Activated CD8-positive, alpha-beta T cell treated with anti-CD3 and anti-CD28 coated beads, Interleukin-2, amount 10 ng/mL, durations not matched to agents 7 days and 5 days (primary cell): Measurements from ENCODE around the gene BRD7. TPM values are rescaled to one million over a fixed set of nuclear protein-coding genes. Genes with fewer than 3 reads are reported as not detected.
A peak's percentile ranks its signal among the peaks of the same experiment; 100 is the strongest.

Source experiments
- ATAC-seq: fragments of 150-1000 bp; cut with Tn5 transposase; one replicate; pipeline ENCODE4 v1.10.0; 2021; ENCODE audit warnings: moderate library complexity
- CTCF ChIA-PET: fragments of 350-600 bp; sonication (Branson Sonifier 250); formaldehyde crosslinking; loops from one replicate; lab custom pipeline; 2021; ENCODE audit warnings: antibody characterized with exemption; lab: Charles Lee
- POLR2A ChIA-PET: fragments of 350-600 bp; sonication (Branson Sonifier 250); formaldehyde crosslinking; loops from one replicate; lab custom pipeline; 2021; ENCODE audit warnings: antibody characterized with exemption; lab: Charles Lee
- DNase-seq: peaks from one replicate; pipeline ENCODE4 v3.0.0-alpha.2; 2020
- H3K27ac Mint-ChIP-seq: one replicate; pipeline ENCODE4 v1.8.0; 2021; ENCODE audit warnings: mild to moderate bottlenecking, mixed read lengths
- H3K27me3 Mint-ChIP-seq: one replicate; pipeline ENCODE4 v1.8.0; 2021; ENCODE audit warnings: low read depth, mixed read lengths
- H3K36me3 Mint-ChIP-seq: one replicate; pipeline ENCODE4 v1.8.0; 2021; ENCODE audit warnings: low read depth, mixed read lengths
- H3K4me1 Mint-ChIP-seq: one replicate; pipeline ENCODE4 v1.8.0; 2021; ENCODE audit warnings: low read depth, mixed read lengths
- H3K4me3 Mint-ChIP-seq: one replicate; pipeline ENCODE4 v1.8.0; 2021; ENCODE audit warnings: mild to moderate bottlenecking, mixed read lengths
- H3K9me3 Mint-ChIP-seq: one replicate; pipeline ENCODE4 v1.8.0; 2022; ENCODE audit warnings: mixed read lengths; ENCODE audit not compliant: insufficient read depth
- total RNA-seq, 2 experiments: library from RNA; stranded (reverse); gene quantifications; one replicate each; pipeline ENCODE4 v1.2.3, GENCODE V29; 2021

Gene BRD7
- total RNA-seq, 2 experiments from 2014 or later, result 88.9 to 90.4 TPM

- POLR2A ChIA-PET, result interaction anchor here (0.9 to 1.6 kb wide), 5 partner anchors 9 to 38 kb away, joined by 3 to 6 read pairs (median 4); no protein-coding TSS in a partner anchor
- no peak for ATAC-seq
- H3K27me3 Mint-ChIP-seq, result no peaks in the 10 kb centered on the region
These were observed 85.7 kb downstream of the BRD7 start for GRCh38 chr16:50282955-50283631.

GRCh38 chr16:50282010-50282538, 86.7 kb downstream of the BRD7 start:
- POLR2A ChIA-PET, result interaction anchor here (0.6 to 1.6 kb wide), 7 partner anchors 8 to 216 kb away, joined by 3 to 6 read pairs (median 4); partner anchors contain the start of gene HEATR3
- ATAC-seq, result peak; percentile 73
- Mint-ChIP-seq H3K9me3 (no peaks in the 10 kb centered on the region), H3K4me1 (peaks cover 90% of the 10 kb centered on the region), H3K27ac (peak overlapping the region; percentile 83), H3K36me3 (peaks cover 73% of the 10 kb centered on the region), H3K4me3 (peak overlapping the region; percentile 65), H3K27me3 (no peaks in the 10 kb centered on the region)
- peak; percentile 82 for DNase-seq
- CTCF ChIA-PET, result interaction anchor here (0.9 to 2.6 kb wide), 8 partner anchors 8 to 383 kb away, joined by 3 to 13 read pairs (median 6); partner anchors contain the start of gene CNEP1R1

More at GRCh38 chr16:50282955-50283631, 85.7 kb downstream of the BRD7 start:
- Mint-ChIP-seq H3K36me3 (peaks cover 72% of the 10 kb centered on the region), H3K4me1 (peaks cover 80% of the 10 kb centered on the region), H3K9me3 (no peaks in the 10 kb centered on the region), H3K4me3 (no peak overlapping the region), H3K27ac (peak overlapping the region; percentile 83)
- no peak for DNase-seq
- CTCF ChIA-PET, result interaction anchor here (1.3 to 2.6 kb wide), 4 partner anchors 9 to 258 kb away, joined by 3 to 13 read pairs (median 8); partner anchors contain the start of gene CNEP1R1

- Mint-ChIP-seq H3K9me3 (no peaks in the 10 kb centered on the region), H3K4me1 (peaks cover 94% of the 10 kb centered on the region), H3K4me3 (peak overlapping the region; percentile 65), H3K27me3 (no peaks in the 10 kb centered on the region), H3K36me3 (peaks cover 73% of the 10 kb centered on the region), H3K27ac (peak overlapping the region; percentile 83)
- DNase-seq (no peak), ATAC-seq (no peak)
- ChIA-PET POLR2A (interaction anchor here (0.7 to 1.6 kb wide), 6 partner anchors 8 to 16 kb away, joined by 3 to 6 read pairs (median 4); no protein-coding TSS in a partner anchor), CTCF (interaction anchor here (0.9 to 2.6 kb wide), 7 partner anchors 9 to 384 kb away, joined by 3 to 13 read pairs (median 7); partner anchors contain the start of gene CNEP1R1)
These were observed 87.3 kb downstream of the BRD7 start for GRCh38 chr16:50281391-50282009.

- ChIA-PET POLR2A (interaction anchor here (0.7 kb wide), 1 partner anchor 13 kb away, joined by 3 read pairs; no protein-coding TSS in a partner anchor), CTCF (interaction anchor here (1.3 to 1.7 kb wide), 3 partner anchors 13 to 384 kb away, joined by 3 to 7 read pairs (median 7); no protein-coding TSS in a partner anchor)
- H3K4me3 Mint-ChIP-seq, result peak overlapping the region; percentile 65
- ATAC-seq, result no peak
- H3K27ac Mint-ChIP-seq, result peak overlapping the region; percentile 83
- H3K27me3 Mint-ChIP-seq, result no peaks in the 10 kb centered on the region
- H3K9me3 Mint-ChIP-seq, result no peaks in the 10 kb centered on the region
- peaks cover 73% of the 10 kb centered on the region for H3K36me3 Mint-ChIP-seq
- DNase-seq, result no peak
- peaks cover 98% of the 10 kb centered on the region for H3K4me1 Mint-ChIP-seq
These were observed 87.9 kb downstream of the BRD7 start for GRCh38 chr16:50280932-50281331.

GRCh38 chr16:50279504-50279865, 89.3 kb downstream of the BRD7 start:
- DNase-seq (no peak), ATAC-seq (no peak)
- Mint-ChIP-seq H3K4me3 (no peak overlapping the region), H3K27ac (no peak overlapping the region), H3K4me1 (peaks cover 98% of the 10 kb centered on the region), H3K9me3 (no peaks in the 10 kb centered on the region), H3K36me3 (peaks cover 66% of the 10 kb centered on the region), H3K27me3 (no peaks in the 10 kb centered on the region)
- POLR2A ChIA-PET, result interaction anchor here (1.2 to 2.6 kb wide), 2 partner anchors 13 to 34 kb away, joined by 4 to 8 read pairs; partner anchors contain the start of gene ADCY7
- CTCF ChIA-PET, result interaction anchor here (0.9 to 3.3 kb wide), 5 partner anchors 29 to 76 kb away, joined by 3 to 13 read pairs (median 5); no protein-coding TSS in a partner anchor

GRCh38 chr16:50278251-50278650, 90.5 kb downstream of the BRD7 start:
- ATAC-seq (no peak), DNase-seq (no peak)
- Mint-ChIP-seq H3K9me3 (no peaks in the 10 kb centered on the region), H3K4me1 (peaks cover 98% of the 10 kb centered on the region), H3K27ac (peak overlapping the region; percentile 86), H3K36me3 (peaks cover 63% of the 10 kb centered on the region), H3K4me3 (peak overlapping the region; percentile 56), H3K27me3 (no peaks in the 10 kb centered on the region)
- CTCF ChIA-PET, result interaction anchor here (0.6 to 3.3 kb wide), 11 partner anchors 8 to 387 kb away, joined by 3 to 13 read pairs (median 4); partner anchors contain the start of genes ADCY7 and CNEP1R1
- POLR2A ChIA-PET, result interaction anchor here (2.6 kb wide), 1 partner anchor 12 kb away, joined by 8 read pairs; the partner anchor contains the start of gene ADCY7

GRCh38 chr16:50276801-50277555, 91.8 kb downstream of the BRD7 start:
- H3K4me1 Mint-ChIP-seq, result peaks cover 98% of the 10 kb centered on the region
- POLR2A ChIA-PET, result interaction anchor here (0.6 to 1.0 kb wide), 4 partner anchors 10 to 492 kb away, joined by 3 read pairs; no protein-coding TSS in a partner anchor
- H3K27ac Mint-ChIP-seq, result peak overlapping the region; percentile 86
- peak overlapping the region; percentile 56 for H3K4me3 Mint-ChIP-seq
- CTCF ChIA-PET, result interaction anchor here (1.1 to 3.3 kb wide), 6 partner anchors 11 to 252 kb away, joined by 3 to 13 read pairs (median 7); partner anchors contain the start of genes ADCY7 and CNEP1R1
- DNase-seq (no peak), ATAC-seq (no peak)
- no peaks in the 10 kb centered on the region for H3K27me3 Mint-ChIP-seq
- H3K9me3 Mint-ChIP-seq, result no peaks in the 10 kb centered on the region
- peaks cover 67% of the 10 kb centered on the region for H3K36me3 Mint-ChIP-seq

GRCh38 chr16:50276326-50276640, 92.5 kb downstream of the BRD7 start:
- ATAC-seq (no peak), DNase-seq (no peak)
- peaks cover 73% of the 10 kb centered on the region for H3K36me3 Mint-ChIP-seq
- ChIA-PET POLR2A (interaction anchor here (0.9 kb wide), 1 partner anchor 9 kb away, joined by 3 read pairs; no protein-coding TSS in a partner anchor), CTCF (interaction anchor here (3.1 to 3.4 kb wide), 3 partner anchors 50 to 251 kb away, joined by 14 to 23 read pairs (median 19); partner anchors contain the start of gene CNEP1R1)
- no peaks in the 10 kb centered on the region for H3K9me3 Mint-ChIP-seq
- no peaks in the 10 kb centered on the region for H3K27me3 Mint-ChIP-seq
- peak overlapping the region; percentile 98 for H3K27ac Mint-ChIP-seq
- no peak overlapping the region for H3K4me3 Mint-ChIP-seq
- H3K4me1 Mint-ChIP-seq, result peaks cover 98% of the 10 kb centered on the region

GRCh38 chr16:50275428-50276325, 93.1 kb downstream of the BRD7 start:
- peak overlapping the region; percentile 98 for H3K27ac Mint-ChIP-seq
- CTCF ChIA-PET, result interaction anchor here (0.9 to 3.4 kb wide), 18 partner anchors 10 to 392 kb away, joined by 3 to 23 read pairs (median 6); partner anchors contain the start of genes ADCY7 and CNEP1R1
- no peaks in the 10 kb centered on the region for H3K27me3 Mint-ChIP-seq
- no peaks in the 10 kb centered on the region for H3K9me3 Mint-ChIP-seq
- ATAC-seq (no peak), DNase-seq (no peak)
- peaks cover 79% of the 10 kb centered on the region for H3K36me3 Mint-ChIP-seq
- H3K4me3 Mint-ChIP-seq, result peak overlapping the region; percentile 79
- peaks cover 98% of the 10 kb centered on the region for H3K4me1 Mint-ChIP-seq
- POLR2A ChIA-PET, result interaction anchor here (0.7 to 3.2 kb wide), 10 partner anchors 9 to 408 kb away, joined by 3 to 18 read pairs (median 4); partner anchors contain the start of genes ADCY7 and CNEP1R1
